Right lobe of liver (tissue), 6 donors: ENCODE measurements around the gene DPP6. TPM values are rescaled to one million over a fixed set of nuclear protein-coding genes. Genes with fewer than 3 reads are reported as not detected.

ENCODE experiments used
- ATAC-seq, 4 donors: fragments of 200-7000 bp; cut with Tn5 transposase; one replicate each; pipeline ENCODE4 v1.9.1; 2020; ENCODE audit warnings: mild to moderate bottlenecking in 4 of 4, moderate library complexity in 4 of 4
- DNase-seq, 3 donors: peaks; one replicate each; pipeline ENCODE4 v3.0.0-alpha.2; 2020
- H3K27ac ChIP-seq, 3 donors: fragments of 200-600 bp; one replicate each; pipeline ENCODE4 v1.8.0; 2022
- H3K27me3 ChIP-seq, 2 donors: fragments of 200-600 bp; one replicate each; pipeline ENCODE4 v1.8.0; 2022
- H3K36me3 ChIP-seq, 4 donors: fragments of 200-600 bp; sonication (generic) in 1 of 4; one replicate each; pipeline versions ENCODE4 v1.5.1 to v1.8.0; 2017 to 2022; ENCODE audit warnings: control low read depth in 1 of 4
- H3K4me1 ChIP-seq, 4 donors: fragments of 200-600 bp; sonication (generic) in 1 of 4; one replicate each; pipeline versions ENCODE4 v1.5.1 to v1.8.0; 2017 to 2022; ENCODE audit warnings: control low read depth in 1 of 4
- H3K4me3 ChIP-seq, 3 donors: fragments of 200-600 bp; one replicate each; pipeline ENCODE4 v1.8.0; 2022
- H3K9me3 ChIP-seq, 4 donors: fragments of 200-600 bp; sonication (generic) in 1 of 4; one replicate each; pipeline versions ENCODE4 v1.5.1 to v1.8.0; 2017 to 2022; ENCODE audit warnings: control low read depth in 1 of 4
- POLR2A ChIP-seq: fragments of 450-650 bp; IDR thresholded peaks from one replicate; pipeline ENCODE4 v1.6.1; 2017; ENCODE audit warnings: antibody characterized with exemption, mild to moderate bottlenecking
- WGBS: methylation state at CpG from one replicate; pipeline ENCODE4 v1.1.6; 2018; ENCODE audit warnings: low coverage, low lambda C conversion rate; ENCODE audit not compliant: insufficient coverage; ENCODE audit errors: missing lambda C conversion rate; 5-methylcytosine and 5-hydroxymethylcytosine counted together
- intact Hi-C, 2 donors: fragments of 100-400 bp; cut with DNase I; formaldehyde crosslinking; loops; one replicate each; pipeline versions ENCODE4 v1.11.2 to v1.14.1; 2022
- total RNA-seq, 6 experiments: library from RNA; depleted of rRNA in 2 of 6; stranded (reverse); fragments of >200 nt in 2 of 6; fragmentation: NEBNext Ultra II Directional in 3 of 6; extraction: Animal tissue kit (Norgen Biotek cat#: 25700) in 3 of 6; gene quantifications; one replicate each; pipeline versions ENCODE4 v1.1.0 to v1.2.4, GENCODE V29; 2016 to 2023
- TF ChIP-seq, protein P1 (sequence below), 4 donors: fragments of 200-600 bp in 3 of 4; fragments of 450-650 bp in 1 of 4; IDR thresholded peaks; one replicate each; pipeline versions ENCODE4 v1.5.1 to v1.8.0; 2016 to 2022; ENCODE audit warnings: antibody characterized with exemption in 4 of 4, mild to moderate bottlenecking in 2 of 4
- donor health status: DM: no; HTN: yes; CAD: no.
- donor health status: DM: no; HTN: no; CAD: no.
- donor health status: DM: no; HTN: no; CAD: no.
- donor health status: DM: no; HTN: yes; CAD: no.
- donor health status: DM: no; HTN: yes; CAD: no.

DPP6 gene
- total RNA-seq, 6 experiments from 2014 or later, result not detected

GRCh38 chr7:154437234-154437633 is 385.0 kb downstream of the DPP6 start:
- intact Hi-C loops, result no loop called here
- Histone ChIP-seq H3K27me3 (no peaks in the 10 kb centered on the region), H3K4me1 (no peaks in the 10 kb centered on the region), H3K36me3 (no peaks in the 10 kb centered on the region), H3K4me3 (no peak overlapping the region), H3K9me3 (no peaks in the 10 kb centered on the region), H3K27ac (no peak overlapping the region)
- ATAC-seq (no peak), DNase-seq (no peak)
- TF ChIP-seq, protein P1, sequence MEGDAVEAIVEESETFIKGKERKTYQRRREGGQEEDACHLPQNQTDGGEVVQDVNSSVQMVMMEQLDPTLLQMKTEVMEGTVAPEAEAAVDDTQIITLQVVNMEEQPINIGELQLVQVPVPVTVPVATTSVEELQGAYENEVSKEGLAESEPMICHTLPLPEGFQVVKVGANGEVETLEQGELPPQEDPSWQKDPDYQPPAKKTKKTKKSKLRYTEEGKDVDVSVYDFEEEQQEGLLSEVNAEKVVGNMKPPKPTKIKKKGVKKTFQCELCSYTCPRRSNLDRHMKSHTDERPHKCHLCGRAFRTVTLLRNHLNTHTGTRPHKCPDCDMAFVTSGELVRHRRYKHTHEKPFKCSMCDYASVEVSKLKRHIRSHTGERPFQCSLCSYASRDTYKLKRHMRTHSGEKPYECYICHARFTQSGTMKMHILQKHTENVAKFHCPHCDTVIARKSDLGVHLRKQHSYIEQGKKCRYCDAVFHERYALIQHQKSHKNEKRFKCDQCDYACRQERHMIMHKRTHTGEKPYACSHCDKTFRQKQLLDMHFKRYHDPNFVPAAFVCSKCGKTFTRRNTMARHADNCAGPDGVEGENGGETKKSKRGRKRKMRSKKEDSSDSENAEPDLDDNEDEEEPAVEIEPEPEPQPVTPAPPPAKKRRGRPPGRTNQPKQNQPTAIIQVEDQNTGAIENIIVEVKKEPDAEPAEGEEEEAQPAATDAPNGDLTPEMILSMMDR (IDR thresholded peaks at IDR 0.05), result no peak
- WGBS, result 65% methylated on average over 2 of the region's 2 CpGs

- DNase-seq (no peak), ATAC-seq (no peak)
- Histone ChIP-seq H3K27me3 (no peaks in the 10 kb centered on the region), H3K36me3 (no peaks in the 10 kb centered on the region), H3K4me3 (no peak overlapping the region), H3K4me1 (no peaks in the 10 kb centered on the region), H3K9me3 (no peaks in the 10 kb centered on the region), H3K27ac (no peak overlapping the region)
- 40% methylated on average over 7 of the region's 7 CpGs for WGBS
- TF ChIP-seq, protein P1 (IDR thresholded peaks at IDR 0.05), result no peak
- no peak for TF ChIP-seq POLR2A
- intact Hi-C loops, result no loop called here
Observed at GRCh38 chr7:154438571-154439367, 386.6 kb downstream of the DPP6 start.

DNA sequence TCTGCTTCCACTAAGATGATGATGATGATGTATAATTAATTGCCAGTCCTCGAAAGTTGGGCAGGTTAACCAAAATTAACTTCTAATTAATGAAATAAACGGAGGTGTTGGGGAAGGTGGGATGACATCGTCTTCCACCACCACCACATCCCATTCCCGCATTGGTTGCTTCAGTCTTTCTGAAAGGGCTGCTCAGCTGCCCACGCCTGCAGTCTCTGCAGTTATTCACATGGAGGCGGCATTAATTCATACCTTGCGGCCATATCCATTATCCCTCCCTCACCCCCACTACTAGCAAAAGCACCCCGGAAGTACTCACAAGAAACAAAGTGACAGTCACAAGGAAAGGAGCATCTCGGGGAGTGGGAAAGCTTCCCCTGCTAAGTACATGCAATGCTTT is 387.9 kb downstream of the DPP6 start:
- intact Hi-C loops, result no loop called here
- no peaks in the 10 kb centered on the region for H3K9me3 ChIP-seq
- DNase-seq (no peak), ATAC-seq (no peak)
- H3K27ac ChIP-seq, result no peak overlapping the region
- 65% methylated on average over 9 of the region's 9 CpGs for WGBS
- no peaks in the 10 kb centered on the region for H3K27me3 ChIP-seq
- TF ChIP-seq POLR2A, result no peak
- H3K4me1 ChIP-seq, result no peaks in the 10 kb centered on the region
- no peaks in the 10 kb centered on the region for H3K36me3 ChIP-seq
- no peak overlapping the region for H3K4me3 ChIP-seq

DNA sequence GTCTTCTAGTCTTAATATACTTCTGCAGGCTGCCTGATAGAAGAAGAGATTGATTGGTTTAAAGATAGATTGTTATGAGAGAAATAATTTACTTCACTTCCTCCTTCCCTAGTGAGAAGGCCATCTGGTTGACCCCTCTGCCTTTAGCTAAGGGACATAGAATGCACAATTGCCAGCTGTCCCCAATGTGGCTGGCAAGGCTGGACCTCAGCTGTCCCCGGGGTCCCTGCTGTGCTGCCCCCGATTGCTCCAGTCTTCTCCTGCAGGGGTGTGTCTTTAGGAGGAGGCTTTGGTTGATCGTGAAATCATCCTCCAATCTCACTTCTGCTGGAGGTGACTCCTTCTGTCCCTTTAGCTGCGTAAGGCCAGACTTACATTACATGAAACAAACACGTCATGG is 388.5 kb downstream of the DPP6 start:
- WGBS, result 33% methylated on average over 2 of the region's 5 CpGs
- Histone ChIP-seq H3K27ac (no peak overlapping the region), H3K4me3 (no peak overlapping the region), H3K27me3 (no peaks in the 10 kb centered on the region), H3K36me3 (no peaks in the 10 kb centered on the region), H3K9me3 (no peaks in the 10 kb centered on the region), H3K4me1 (no peaks in the 10 kb centered on the region)
- no peak for DNase-seq
- intact Hi-C loops, result no loop called here
- no peak for ATAC-seq
- TF ChIP-seq, protein P1 (IDR thresholded peaks at IDR 0.05), result no peak
- TF ChIP-seq POLR2A, result no peak

DNA sequence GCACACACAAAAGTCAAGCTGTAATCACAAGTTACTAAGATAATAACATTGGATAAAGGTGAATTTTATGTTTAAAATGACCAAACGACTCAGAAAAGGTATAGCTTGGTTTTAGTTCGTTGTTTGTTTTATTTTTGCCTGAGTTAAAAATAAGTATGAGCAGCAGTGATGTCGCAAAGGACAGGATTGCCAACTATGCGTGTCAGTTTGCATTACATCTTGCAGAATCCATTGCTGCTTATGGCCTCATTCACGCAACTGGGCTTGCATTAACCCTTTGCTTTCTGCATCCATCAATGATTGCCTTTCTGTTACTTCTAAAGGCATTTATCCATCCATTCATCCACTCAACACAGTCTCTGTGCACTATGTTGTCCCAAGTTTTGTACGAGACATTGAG is 389.6 kb downstream of the DPP6 start:
- Histone ChIP-seq H3K27me3 (no peaks in the 10 kb centered on the region), H3K4me1 (no peaks in the 10 kb centered on the region), H3K9me3 (no peaks in the 10 kb centered on the region), H3K36me3 (no peaks in the 10 kb centered on the region), H3K4me3 (no peak overlapping the region), H3K27ac (no peak overlapping the region)
- no peak for ATAC-seq
- TF ChIP-seq, protein P1 (IDR thresholded peaks at IDR 0.05), result no peak
- TF ChIP-seq POLR2A, result no peak
- 29% methylated on average over 6 of the region's 6 CpGs for WGBS
- intact Hi-C loops, result no loop called here
- DNase-seq, result no peak
